Fibroblast of skin of right quadriceps (primary cell): ENCODE data around the gene ECM1.

ENCODE experiments used
- DNase-seq: peaks from one replicate; pipeline ENCODE4 v3.0.0-alpha.2; 2013

Gene ECM1

GRCh38 chr1:150507912-150508864 is at the start of gene ECM1:
ECM1 (plus strand) TSS chr1:150508109; CDS start chr1:150508210, 101 bp downstream.
- DNase-seq: peak; percentile 77

GRCh38 chr1:150464422-150464826 is 43.5 kb upstream of the ECM1 start:
- DNase-seq: peak; percentile 37

- DNase-seq: no peak
Observed at GRCh38 chr1:150466964-150467363, 40.9 kb upstream of the ECM1 start.

- no peak for DNase-seq
Observed at GRCh38 chr1:150469291-150469690, 38.6 kb upstream of the ECM1 start.

- no peak for DNase-seq
Observed at GRCh38 chr1:150472601-150473200, 35.2 kb upstream of the ECM1 start.

GRCh38 chr1:150473659-150474058 is 34.2 kb upstream of the ECM1 start:
- no peak for DNase-seq

GRCh38 chr1:150474869-150475268 is 33.0 kb upstream of the ECM1 start:
- DNase-seq: no peak

- DNase-seq: no peak
Observed at GRCh38 chr1:150476754-150477153, 31.2 kb upstream of the ECM1 start.

- no peak for DNase-seq
Observed at GRCh38 chr1:150477320-150477719, 30.6 kb upstream of the ECM1 start.

- peak; percentile 6 for DNase-seq
Observed at GRCh38 chr1:150477733-150478132, 30.2 kb upstream of the ECM1 start.

GRCh38 chr1:150479370-150479769 is 28.5 kb upstream of the ECM1 start:
- DNase-seq: no peak

GRCh38 chr1:150479927-150480352 is 28.0 kb upstream of the ECM1 start:
- DNase-seq: no peak

GRCh38 chr1:150484431-150484830 is 23.5 kb upstream of the ECM1 start:
- DNase-seq: peak; percentile 31

GRCh38 chr1:150484861-150485260 is 23.0 kb upstream of the ECM1 start:
- DNase-seq: peak; percentile 34

- peak; percentile 99 for DNase-seq
Observed at GRCh38 chr1:150486966-150487762, 20.7 kb upstream of the ECM1 start, which contains the start of gene TARS2. TARS2 (plus strand) TSS chr1:150487419; CDS start chr1:150487451, 32 bp downstream.

- no peak for DNase-seq
Observed at GRCh38 chr1:150487763-150488115, 20.2 kb upstream of the ECM1 start.

- DNase-seq: no peak
Observed at GRCh38 chr1:150493175-150493574, 14.7 kb upstream of the ECM1 start.

GRCh38 chr1:150498342-150498741 is 9.6 kb upstream of the ECM1 start:
- DNase-seq: no peak

- DNase-seq: no peak
Observed at GRCh38 chr1:150505431-150505830, 2.5 kb upstream of the ECM1 start.

GRCh38 chr1:150508982-150509381 is 1.1 kb downstream of the ECM1 start:
- DNase-seq: no peak

- DNase-seq: no peak
Observed at GRCh38 chr1:150511551-150511950, 3.6 kb downstream of the ECM1 start.

- no peak for DNase-seq
Observed at GRCh38 chr1:150511985-150512660, 4.2 kb downstream of the ECM1 start.

- no peak for DNase-seq
Observed at GRCh38 chr1:150512846-150513245, 4.9 kb downstream of the ECM1 start.
